GM18499 (cell line): Measurements from ENCODE around the gene RAD51B.
"Not testable (repeated sequence)": the region's sequence is repeated elsewhere in the genome, so short reads cannot be mapped to it uniquely, and the experiment has no call there.

Experiments
- ATAC-seq: cut with Tn5 transposase; IDR thresholded peaks from one replicate; pipeline ENCODE4 v1.9.1; 2021; ENCODE audit warnings: moderate number of reproducible peaks; ENCODE audit not compliant: insufficient read depth, unreplicated experiment

Gene RAD51B

GRCh38 chr14:68302938-68303337 lies 483.4 kb downstream of the RAD51B start:
- ATAC-seq: not testable (repeated sequence)

- no peak for ATAC-seq
Measured at GRCh38 chr14:68305738-68306137, 486.2 kb downstream of the RAD51B start.

GRCh38 chr14:68306265-68306933 lies 486.8 kb downstream of the RAD51B start:
- ATAC-seq: no peak

GRCh38 chr14:68306934-68307789 lies 487.6 kb downstream of the RAD51B start:
- no peak for ATAC-seq

GRCh38 chr14:68307790-68308168 lies 488.2 kb downstream of the RAD51B start:
- no peak for ATAC-seq

GRCh38 chr14:68308726-68309520 lies 489.3 kb downstream of the RAD51B start:
- no peak for ATAC-seq

GRCh38 chr14:68309616-68310015 lies 490.0 kb downstream of the RAD51B start:
- ATAC-seq: no peak

- ATAC-seq: no peak
Measured at GRCh38 chr14:68312300-68312699, 492.7 kb downstream of the RAD51B start.

GRCh38 chr14:68312884-68313610 lies 493.5 kb downstream of the RAD51B start:
- ATAC-seq: peak; percentile 85

GRCh38 chr14:68314642-68315041 lies 495.1 kb downstream of the RAD51B start:
- no peak for ATAC-seq

- no peak for ATAC-seq
Measured at GRCh38 chr14:68315081-68315480, 495.5 kb downstream of the RAD51B start.

- no peak for ATAC-seq
Measured at GRCh38 chr14:68316078-68316868, 496.7 kb downstream of the RAD51B start.

GRCh38 chr14:68317239-68317638 lies 497.7 kb downstream of the RAD51B start:
- ATAC-seq: no peak

- no peak for ATAC-seq
Measured at GRCh38 chr14:68318828-68319227, 499.2 kb downstream of the RAD51B start.

GRCh38 chr14:68320495-68320894 lies 500.9 kb downstream of the RAD51B start:
- no peak for ATAC-seq

GRCh38 chr14:68322940-68323620 lies 503.5 kb downstream of the RAD51B start:
- ATAC-seq: no peak

- ATAC-seq: no peak
Measured at GRCh38 chr14:68325267-68325807, 505.8 kb downstream of the RAD51B start.

GRCh38 chr14:68327231-68327630 lies 507.7 kb downstream of the RAD51B start:
- no peak for ATAC-seq

GRCh38 chr14:68328509-68328908 lies 508.9 kb downstream of the RAD51B start:
- ATAC-seq: peak; percentile 44
